ENCODE data around the gene PDE7B. TPM values are rescaled to one million over a fixed set of nuclear protein-coding genes. Genes with fewer than 3 reads are reported as not detected.

Gene PDE7B
- total and polyA plus RNA-seq, 2 of the 13 experiments (the other 11 are each of a cell fraction or from before 2014, with no cell fraction given), result not detected

- CTCF ChIA-PET (ENCODE audit: low intra/inter-chr PET ratio, low total read pairs), result no interaction called here
- Histone ChIP-seq H3K79me2 (ENCODE audit: insufficient read depth, low read length) (no peaks in the 10 kb centered on the region), H3K9me3 (ENCODE audit: low read length) (no peaks in the 10 kb centered on the region), H4K20me1 (ENCODE audit: insufficient read depth, low read length) (no peaks in the 10 kb centered on the region), H3K4me1 (ENCODE audit: insufficient read depth, low read length) (no peaks in the 10 kb centered on the region), H3K9ac (ENCODE audit: insufficient read depth, low read depth, low read length) (no peak overlapping the region), H3K36me3 (replicated peaks in 1 of 2; ENCODE audit: control insufficient read depth in 1 of 2, insufficient read depth in 2 of 2, low read length in 2 of 2) (no peaks in the 10 kb centered on the region), H3K27me3 (ENCODE audit: control insufficient read depth in 1 of 2, insufficient read depth in 2 of 2, low read length in 2 of 2) (no peaks in the 10 kb centered on the region; a peak in 1 of 5 replicates), H3K4me3 (replicated peaks in 1 of 3; ENCODE audit: insufficient read depth in 1 of 3, low read depth in 2 of 3, low read length in 3 of 3) (no peak overlapping the region), H3K4me2 (ENCODE audit: low read depth, low read length) (no peak overlapping the region), H3K27ac (ENCODE audit: extremely low read length, insufficient read depth, low read length) (no peak overlapping the region), H2AFZ (ENCODE audit: low read length) (no peak overlapping the region)
- DNase-seq (ENCODE audit: low spot score) (no peak), FAIRE-seq (no peak), ATAC-seq (no peak)
- BruUV-seq (replicated peaks), result no TSS peak
- TF ChIP-seq CEBPB (IDR thresholded peaks at IDR 0.05; ENCODE audit: borderline replicate concordance, low read depth, low read length) (peak; percentile 89), DNMT3B (CRISPR knock-in tag; conservative IDR thresholded peaks at IDR 0.05) (no peak)
- POLR2A ChIA-PET, result no interaction called here
- in situ Hi-C loops (cut with HindIII; ENCODE audit: extremely low pct_ligation_motif_present, low pct_unique_long_range_greater_than_20kb) (no loop called here), intact Hi-C loops (cut with micrococcal nuclease; ENCODE audit: unreplicated experiment) (no loop called here)
- WGBS (ENCODE audit: low lambda C conversion rate), result 0% methylated on average over 2 of the region's 2 CpGs
Measured at GRCh38 chr6:136020691-136021090, 169.2 kb downstream of the PDE7B start.

- ChIA-PET CTCF (ENCODE audit: low intra/inter-chr PET ratio, low total read pairs) (no interaction called here), POLR2A (no interaction called here)
- Histone ChIP-seq H3K36me3 (replicated peaks in 1 of 2; ENCODE audit: control insufficient read depth in 1 of 2, insufficient read depth in 2 of 2, low read length in 2 of 2) (no peaks in the 10 kb centered on the region), H2AFZ (ENCODE audit: low read length) (no peak overlapping the region), H3K4me2 (ENCODE audit: low read depth, low read length) (no peak overlapping the region), H3K27me3 (ENCODE audit: control insufficient read depth in 1 of 2, insufficient read depth in 2 of 2, low read length in 2 of 2) (no peaks in the 10 kb centered on the region; a peak in 1 of 5 replicates), H3K9ac (ENCODE audit: insufficient read depth, low read depth, low read length) (no peak overlapping the region), H3K27ac (ENCODE audit: extremely low read length, insufficient read depth, low read length) (no peak overlapping the region), H3K79me2 (ENCODE audit: insufficient read depth, low read length) (no peaks in the 10 kb centered on the region), H3K4me1 (ENCODE audit: insufficient read depth, low read length) (no peaks in the 10 kb centered on the region), H3K9me3 (ENCODE audit: low read length) (no peaks in the 10 kb centered on the region), H3K4me3 (replicated peaks in 1 of 3; ENCODE audit: insufficient read depth in 1 of 3, low read depth in 2 of 3, low read length in 3 of 3) (no peak overlapping the region), H4K20me1 (ENCODE audit: insufficient read depth, low read length) (no peaks in the 10 kb centered on the region)
- no peak for FAIRE-seq
- intact Hi-C loops (cut with micrococcal nuclease; ENCODE audit: unreplicated experiment), result no loop called here
- no TSS peak for BruUV-seq (replicated peaks)
- no peak for TF ChIP-seq ZFYVE20 (CRISPR knock-in tag; IDR thresholded peaks at IDR 0.05; ENCODE audit: borderline replicate concordance, low read depth)
- TF ChIP-seq ZNF576 (CRISPR knock-in tag; IDR thresholded peaks at IDR 0.05), result no peak
- TF ChIP-seq MIER2 (CRISPR knock-in tag; IDR thresholded peaks at IDR 0.05), result no peak
- no peak for TF ChIP-seq ZFP36 (IDR thresholded peaks at IDR 0.05; ENCODE audit: borderline replicate concordance, low read depth, low read length, partially characterized antibody)
- no peak for TF ChIP-seq DPF2 (CRISPR knock-in tag; IDR thresholded peaks at IDR 0.05; ENCODE audit: borderline replicate concordance, low read depth)
- TF ChIP-seq ZNF136 (CRISPR knock-in tag; IDR thresholded peaks at IDR 0.05; ENCODE audit: low read depth), result no peak
- no peak for TF ChIP-seq MYNN (CRISPR knock-in tag; IDR thresholded peaks at IDR 0.05; ENCODE audit: low read depth)
- TF ChIP-seq ATF7-NPFF (CRISPR knock-in tag; IDR thresholded peaks at IDR 0.05; ENCODE audit: low read depth), result no peak
- no peak for TF ChIP-seq ZNF234 (CRISPR knock-in tag; conservative IDR thresholded peaks at IDR 0.05)
- in situ Hi-C loops (cut with HindIII; ENCODE audit: extremely low pct_ligation_motif_present, low pct_unique_long_range_greater_than_20kb), result no loop called here
- no peak for DNase-seq (ENCODE audit: low spot score)
- no peak for ATAC-seq
- 0% methylated on average over 3 of the region's 3 CpGs for WGBS (ENCODE audit: low lambda C conversion rate)
Measured at GRCh38 chr6:136022224-136022874, 170.8 kb downstream of the PDE7B start.
